Muscle of leg (tissue), 11 donors: ENCODE results near the gene SERPINB1. TPM values are rescaled to one million over a fixed set of nuclear protein-coding genes. Genes with fewer than 3 reads are reported as not detected.

ENCODE experiments used
- DNase-seq: peaks from one replicate; pipeline ENCODE4 v3.0.0; 2013
- H3K27ac ChIP-seq: one replicate; pipeline ENCODE4 v1.5.1; 2013; ENCODE audit warnings: mild to moderate bottlenecking, low read length, control low read depth
- H3K27me3 ChIP-seq: one replicate; pipeline ENCODE4 v1.6.1; 2013; ENCODE audit warnings: low read length; ENCODE audit not compliant: control insufficient read depth, insufficient read depth
- H3K36me3 ChIP-seq: one replicate; pipeline ENCODE4 v1.6.1; 2013; ENCODE audit warnings: low read length; ENCODE audit not compliant: control insufficient read depth, insufficient read depth
- H3K4me1 ChIP-seq: one replicate; pipeline ENCODE4 v1.6.1; 2013; ENCODE audit warnings: low read length; ENCODE audit not compliant: control insufficient read depth, insufficient read depth
- H3K4me3 ChIP-seq: one replicate; pipeline ENCODE4 v1.5.1; 2013; ENCODE audit warnings: low read length, control low read depth
- H3K9me3 ChIP-seq: replicated peaks from 2 replicates; pipeline ENCODE4 v1.6.1; 2013; ENCODE audit warnings: low read depth, low read length; ENCODE audit not compliant: control insufficient read depth
- WGBS: methylation state at CpG from one replicate; pipeline ENCODE4 v1.1.5; 2013; ENCODE audit warnings: missing lambda C conversion rate; ENCODE audit not compliant: insufficient coverage; 5-methylcytosine and 5-hydroxymethylcytosine counted together
- polyA plus RNA-seq, 8 donors: library from polyadenylated mRNA; unstranded; fragments of 120-200 nt; gene quantifications; one replicate each; pipeline versions ENCODE4 v1.2.1 to v1.2.3, GENCODE V29; 2013; ENCODE audit warnings: inconsistent platforms in 1 of 8, low replicate concordance in 1 of 8; ENCODE audit not compliant: insufficient read length in 8 of 8, insufficient read depth in 1 of 8
- total RNA-seq: library from RNA; stranded (reverse); fragments of 120-200 nt; gene quantifications from one replicate; pipeline ENCODE4 v1.2.4, GENCODE V29; 2013

Gene SERPINB1
- total and polyA plus RNA-seq, 9 donors = 8.9 to 19.6 (median 16.2) TPM

DNA sequence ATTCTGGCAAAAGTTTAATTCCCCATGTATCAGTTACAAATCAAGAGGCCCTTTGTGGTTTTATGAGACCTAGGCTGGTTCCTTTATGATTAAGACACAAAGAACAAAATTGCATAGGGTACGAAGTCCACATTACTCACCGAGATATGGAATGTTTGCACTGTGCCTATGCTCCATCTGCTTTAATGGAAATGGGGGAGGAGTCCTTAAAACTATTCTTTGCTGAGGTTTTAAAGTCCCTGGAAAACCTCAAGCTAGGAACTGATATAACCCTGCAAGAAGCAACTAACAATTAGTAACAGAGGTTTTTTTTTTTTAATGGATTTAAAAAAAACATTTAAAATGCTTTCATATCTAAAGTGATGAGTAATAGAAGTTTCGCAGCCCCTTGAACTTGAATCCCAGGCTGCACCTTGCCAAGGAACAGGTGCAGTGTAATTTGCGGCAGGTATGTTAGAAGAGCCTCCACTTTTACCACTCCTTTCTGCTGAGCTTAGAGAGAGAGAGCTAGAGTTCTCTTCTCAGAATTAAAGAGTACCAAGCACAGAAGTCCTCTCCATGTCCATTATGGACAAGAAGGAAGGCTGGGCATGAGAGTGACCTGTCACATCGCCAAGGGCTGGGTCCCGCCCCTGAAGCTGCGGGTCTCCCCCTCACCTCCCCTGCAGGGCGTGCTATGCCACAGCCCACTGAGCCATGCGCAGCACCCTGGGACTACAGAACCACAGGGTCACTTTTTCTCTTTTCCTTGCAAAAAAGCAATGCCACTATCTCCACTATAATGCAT, 2.3 kb downstream of the SERPINB1 start:
- Histone ChIP-seq H3K4me3 (no peak overlapping the region), H3K36me3 (peaks cover 15% of the 10 kb centered on the region), H3K27ac (no peak overlapping the region), H3K27me3 (no peaks in the 10 kb centered on the region), H3K9me3 (no peaks in the 10 kb centered on the region), H3K4me1 (peaks cover 24% of the 10 kb centered on the region)
- no peak for DNase-seq
- WGBS = 48% methylated on average over 4 of the region's 9 CpGs

DNA sequence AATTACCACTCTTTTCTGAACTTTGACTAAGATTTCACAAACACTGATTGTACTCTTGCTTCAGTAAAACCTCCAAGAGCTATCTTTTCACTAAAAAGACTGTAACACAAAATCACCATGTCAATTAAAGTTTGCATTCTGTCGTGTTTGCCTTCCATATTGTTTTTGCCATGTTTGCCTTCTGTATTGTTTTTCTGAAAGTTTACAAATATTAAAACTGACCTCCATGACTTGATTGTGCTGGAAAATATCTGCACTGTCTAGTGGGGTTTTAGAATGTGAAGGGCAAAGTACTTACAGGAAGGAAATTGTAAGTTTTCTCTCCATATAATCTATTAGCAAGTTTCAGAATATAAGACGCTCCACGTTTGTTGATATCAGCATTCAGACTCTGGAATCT, 3.4 kb downstream of the SERPINB1 start:
- Histone ChIP-seq H3K27ac (no peak overlapping the region), H3K27me3 (no peaks in the 10 kb centered on the region), H3K36me3 (peaks cover 19% of the 10 kb centered on the region), H3K9me3 (no peaks in the 10 kb centered on the region), H3K4me1 (peaks cover 24% of the 10 kb centered on the region), H3K4me3 (no peak overlapping the region)
- no CpG with 5 or more reads among the region's 3 CpGs for WGBS
- DNase-seq = no peak

DNA sequence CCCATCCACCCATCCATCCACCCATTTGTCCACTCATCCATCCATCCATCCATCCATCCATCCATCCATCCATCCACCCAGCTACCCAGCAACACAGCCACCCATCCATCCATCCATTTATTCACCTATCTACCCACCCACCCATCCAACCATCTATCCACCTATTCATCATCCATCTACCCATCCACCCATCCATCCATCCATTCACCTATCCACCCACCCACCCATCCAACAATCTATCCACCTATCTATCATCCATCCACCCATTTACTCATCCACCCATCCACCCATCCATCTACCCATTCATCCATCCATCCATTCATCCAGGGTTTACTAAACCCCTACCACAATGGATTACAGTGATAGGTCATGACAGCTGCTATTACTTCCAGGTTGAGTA, 7.4 kb downstream of the SERPINB1 start:
- Histone ChIP-seq H3K9me3 (no peaks in the 10 kb centered on the region), H3K4me1 (no peaks in the 10 kb centered on the region), H3K4me3 (no peak overlapping the region), H3K27me3 (no peaks in the 10 kb centered on the region), H3K27ac (no peak overlapping the region), H3K36me3 (peaks cover 19% of the 10 kb centered on the region)
- no peak for DNase-seq

DNA sequence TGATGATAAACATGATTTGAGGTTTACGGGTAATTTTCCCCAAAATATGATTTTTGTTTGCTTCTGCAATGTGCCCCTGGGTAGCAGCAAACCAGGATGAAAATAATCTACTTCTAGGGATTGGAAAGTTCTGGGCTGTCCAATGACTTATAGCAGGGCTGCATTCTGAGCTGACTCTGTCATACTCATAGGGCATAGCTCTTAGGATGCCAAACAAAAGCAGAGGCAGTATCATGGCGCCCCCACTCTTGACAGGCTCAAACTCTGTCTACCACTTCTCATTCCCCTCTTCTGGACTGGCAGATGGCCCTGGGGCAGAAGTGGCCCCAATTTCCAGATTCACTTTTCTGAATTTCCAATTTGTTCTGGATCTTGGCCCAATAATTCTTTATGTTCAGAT, 10.3 kb downstream of the SERPINB1 start:
- DNase-seq = no peak
- H3K4me3 ChIP-seq = no peak overlapping the region
- H3K36me3 ChIP-seq = peaks cover 9% of the 10 kb centered on the region
- H3K4me1 ChIP-seq = no peaks in the 10 kb centered on the region
- H3K27me3 ChIP-seq = no peaks in the 10 kb centered on the region
- WGBS = no CpG with 5 or more reads among the region's 2 CpGs
- H3K9me3 ChIP-seq = no peaks in the 10 kb centered on the region
- no peak overlapping the region for H3K27ac ChIP-seq

DNA sequence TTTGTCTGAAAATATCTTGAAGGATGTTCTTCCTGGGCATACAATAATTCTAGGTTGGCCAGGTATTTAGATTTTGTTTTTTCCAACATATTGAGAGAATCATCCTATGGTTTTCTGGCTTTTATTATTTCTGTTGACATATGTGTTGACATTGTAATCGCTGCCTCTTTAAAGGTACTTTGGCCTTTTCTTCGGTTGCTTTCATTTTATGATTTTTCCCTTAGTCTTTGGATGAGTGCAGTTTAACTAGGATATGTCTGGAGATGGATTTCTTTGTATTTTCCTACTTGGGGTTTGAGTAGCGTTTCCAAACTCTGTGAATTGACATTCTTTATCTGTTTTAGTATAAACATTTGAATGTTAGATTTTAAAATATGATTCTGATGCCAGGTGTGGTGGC, 11.5 kb downstream of the SERPINB1 start:
- Histone ChIP-seq H3K36me3 (peaks cover 4% of the 10 kb centered on the region), H3K27me3 (no peaks in the 10 kb centered on the region), H3K27ac (no peak overlapping the region), H3K9me3 (no peaks in the 10 kb centered on the region), H3K4me1 (no peaks in the 10 kb centered on the region), H3K4me3 (no peak overlapping the region)
- no peak for DNase-seq
- no CpG with 5 or more reads among the region's 3 CpGs for WGBS

DNA sequence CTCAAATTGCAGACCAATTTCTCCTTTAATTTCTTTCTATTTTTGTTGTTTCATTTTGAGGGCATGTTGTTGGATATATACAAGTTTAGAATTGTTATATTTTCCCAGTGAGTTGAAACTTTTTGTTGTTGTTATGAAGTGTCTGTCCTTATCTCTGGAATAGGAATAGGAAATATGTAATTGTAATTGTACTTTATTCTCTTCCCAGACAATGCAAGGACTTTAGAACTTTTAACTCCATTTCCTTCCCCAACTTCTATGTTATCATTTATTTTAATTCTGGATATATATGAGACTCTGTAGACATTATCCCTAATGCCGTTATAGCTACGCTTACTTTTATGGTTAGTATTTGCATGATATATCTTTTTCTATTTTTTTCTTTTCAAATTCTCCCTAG, 12.4 kb downstream of the SERPINB1 start:
- no CpG with 5 or more reads among the region's 2 CpGs for WGBS
- Histone ChIP-seq H3K36me3 (peaks cover 4% of the 10 kb centered on the region), H3K27ac (no peak overlapping the region), H3K4me3 (no peak overlapping the region), H3K27me3 (no peaks in the 10 kb centered on the region), H3K9me3 (no peaks in the 10 kb centered on the region), H3K4me1 (no peaks in the 10 kb centered on the region)
- DNase-seq = no peak

DNA sequence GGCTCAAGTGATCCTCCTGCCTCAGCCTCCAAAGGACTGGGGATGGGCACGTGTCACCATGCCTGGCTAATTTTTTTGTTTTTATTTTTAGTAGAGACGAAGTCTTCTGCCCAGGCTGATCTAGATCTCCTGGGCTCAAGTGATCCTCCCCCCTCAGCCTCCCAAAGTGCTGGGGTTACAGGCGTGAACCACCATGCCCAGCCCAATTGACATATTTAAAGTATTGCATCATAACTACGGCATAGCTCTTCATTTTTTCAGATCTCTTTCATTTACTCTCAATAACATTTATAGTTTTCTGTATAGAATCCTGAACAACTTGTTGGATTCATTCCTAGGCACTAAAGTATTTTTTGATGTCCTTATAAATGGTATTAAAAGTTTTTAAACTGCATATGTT, 13.0 kb downstream of the SERPINB1 start:
- no peak for DNase-seq
- Histone ChIP-seq H3K4me1 (no peaks in the 10 kb centered on the region), H3K4me3 (no peak overlapping the region), H3K27me3 (no peaks in the 10 kb centered on the region), H3K36me3 (peaks cover 2% of the 10 kb centered on the region), H3K27ac (no peak overlapping the region), H3K9me3 (no peaks in the 10 kb centered on the region)
- 100% methylated on average over 1 of the region's 4 CpGs for WGBS

DNA sequence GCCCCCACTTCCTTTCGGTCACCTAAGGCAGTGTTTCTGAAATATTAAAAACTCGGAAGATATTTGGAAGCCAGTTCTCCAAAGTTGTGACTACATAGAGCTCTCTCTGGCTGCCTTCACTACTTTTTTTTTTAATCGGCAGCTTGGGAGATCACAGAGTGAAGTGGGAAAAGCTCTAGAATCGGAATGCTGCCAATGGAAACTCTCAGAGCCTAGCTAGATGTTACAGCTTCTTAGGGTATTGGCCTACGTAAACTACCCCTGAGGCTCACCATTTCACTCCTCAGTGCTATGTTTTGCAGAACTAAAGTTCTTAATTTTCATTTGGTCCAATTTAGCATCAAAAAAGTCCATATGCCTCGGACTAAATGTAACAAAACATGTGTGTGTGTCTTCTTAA, 14.5 kb downstream of the SERPINB1 start:
- DNase-seq = peak; percentile 75

DNA sequence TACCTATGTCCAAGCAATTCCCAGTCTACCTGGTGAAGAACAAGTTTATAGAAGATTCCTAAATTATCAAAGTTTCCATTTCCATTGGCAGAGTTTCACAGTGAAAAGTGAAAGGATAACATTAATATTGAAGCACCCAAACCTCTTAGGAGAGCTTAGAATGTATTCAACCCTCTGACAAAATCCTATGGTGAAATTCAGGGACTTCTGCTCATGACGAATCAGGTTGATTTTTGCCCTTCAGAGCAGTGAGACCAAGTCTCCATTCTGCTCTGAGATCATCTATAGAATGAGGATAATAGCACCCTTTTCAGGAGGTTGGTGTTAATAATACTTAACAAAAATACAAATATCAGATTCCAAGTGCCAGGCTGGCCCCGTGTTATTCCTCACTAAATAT, 15.5 kb downstream of the SERPINB1 start:
- H3K36me3 ChIP-seq = no peaks in the 10 kb centered on the region
- no peak overlapping the region for H3K27ac ChIP-seq
- no peaks in the 10 kb centered on the region for H3K27me3 ChIP-seq
- no peaks in the 10 kb centered on the region for H3K9me3 ChIP-seq
- no peaks in the 10 kb centered on the region for H3K4me1 ChIP-seq
- no CpG with 5 or more reads among the region's 2 CpGs for WGBS
- no peak overlapping the region for H3K4me3 ChIP-seq
- DNase-seq = no peak

More for the DNA sequence above, 14.5 kb downstream of the SERPINB1 start:
- H3K27me3 ChIP-seq = no peaks in the 10 kb centered on the region
- no peak overlapping the region for H3K4me3 ChIP-seq
- no peaks in the 10 kb centered on the region for H3K36me3 ChIP-seq
- H3K9me3 ChIP-seq = no peaks in the 10 kb centered on the region
- 20% methylated on average over 1 of the region's 6 CpGs for WGBS
- no peak overlapping the region for H3K27ac ChIP-seq
- H3K4me1 ChIP-seq = no peaks in the 10 kb centered on the region

DNA sequence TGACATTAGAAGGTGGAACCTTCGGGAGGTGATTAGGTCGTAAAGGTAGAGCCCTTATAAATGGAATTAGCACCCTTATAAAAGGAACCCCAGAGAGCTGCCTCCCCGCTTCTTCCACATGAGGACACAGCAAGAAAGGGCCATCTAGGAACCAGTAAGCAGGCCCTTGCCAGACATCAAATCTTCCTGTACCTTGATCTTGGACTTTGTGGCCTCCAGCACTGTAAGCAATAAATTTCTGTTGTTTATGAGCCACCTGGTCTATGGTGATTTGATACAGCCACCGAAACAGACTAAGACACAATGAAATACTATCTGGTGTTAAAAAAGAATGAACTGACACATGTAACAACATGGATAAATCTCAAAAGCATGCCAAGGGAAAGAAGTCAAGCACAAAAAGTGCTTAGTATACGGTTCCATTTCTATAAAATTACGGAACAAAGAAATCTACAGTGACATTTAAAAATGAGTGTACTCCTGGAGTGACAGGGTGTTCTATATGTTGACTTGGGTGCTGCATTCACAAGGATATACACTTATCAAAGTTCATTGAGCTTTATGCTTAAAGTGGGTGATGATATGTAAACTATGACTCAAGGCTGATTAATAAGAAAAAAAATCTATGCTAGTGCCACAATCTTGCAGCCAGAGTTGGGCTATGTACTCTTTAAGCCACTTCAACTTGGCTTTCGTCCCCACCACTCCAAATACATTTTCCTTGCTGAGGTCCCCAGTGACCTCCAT, 18.4 kb downstream of the SERPINB1 start:
- H3K27ac ChIP-seq = no peak overlapping the region

More for the DNA sequence above, 18.4 kb downstream of the SERPINB1 start:
- 50% methylated on average over 1 of the region's 7 CpGs for WGBS
- Histone ChIP-seq H3K27me3 (no peaks in the 10 kb centered on the region), H3K36me3 (no peaks in the 10 kb centered on the region), H3K4me3 (no peak overlapping the region), H3K4me1 (peaks cover 5% of the 10 kb centered on the region), H3K9me3 (no peaks in the 10 kb centered on the region)
- DNase-seq = no peak
